Measurements from ENCODE around the gene MTAP.

- TF ChIP-seq CTCF (conservative IDR thresholded peaks at IDR 0.05) (no peak), ZFX (IDR thresholded peaks at IDR 0.05) (no peak)
Measured at GRCh38 chr9:21810388-21810787, 8.0 kb downstream of the MTAP start.
